Tongue (tissue), 2 donors: ENCODE results near the gene BRD3. TPM values are rescaled to one million over a fixed set of nuclear protein-coding genes. Genes with fewer than 3 reads are reported as not detected.
"Not testable (repeated sequence)": the region's sequence is repeated elsewhere in the genome, so short reads cannot be mapped to it uniquely, and the experiment has no call there.

Source experiments
- DNase-seq: peaks from one replicate; pipeline ENCODE4 v3.0.0-alpha.2; 2015
- total RNA-seq: library from RNA; depleted of rRNA; stranded (reverse); fragments of >200 nt; gene quantifications from one replicate; pipeline ENCODE4 v1.2.3, GENCODE V29; 2014

The BRD3 gene
- total RNA-seq, 1 donor from 2014 or later, result 34.8 TPM

- DNase-seq, result no peak
Measured at GRCh38 chr9:133991214-133991921, 76.5 kb downstream of the BRD3 start.

GRCh38 chr9:133990366-133991213 is 77.2 kb downstream of the BRD3 start:
- DNase-seq, result no peak

GRCh38 chr9:133989625-133990365 is 78.0 kb downstream of the BRD3 start:
- DNase-seq, result no peak

GRCh38 chr9:133988771-133989170 is 79.1 kb downstream of the BRD3 start:
- not testable (repeated sequence) for DNase-seq

- no peak for DNase-seq
Measured at GRCh38 chr9:133987946-133988665, 79.7 kb downstream of the BRD3 start.

- DNase-seq, result no peak
Measured at GRCh38 chr9:133987446-133987788, 80.4 kb downstream of the BRD3 start.

GRCh38 chr9:133986774-133987445 is 80.9 kb downstream of the BRD3 start:
- no peak for DNase-seq

GRCh38 chr9:133986061-133986460 is 81.8 kb downstream of the BRD3 start:
- no peak for DNase-seq

- DNase-seq, result no peak
Measured at GRCh38 chr9:133982971-133983720, 84.7 kb downstream of the BRD3 start.

- no peak for DNase-seq
Measured at GRCh38 chr9:133981958-133982681, 85.7 kb downstream of the BRD3 start.

GRCh38 chr9:133981589-133981957 is 86.3 kb downstream of the BRD3 start:
- no peak for DNase-seq

- no peak for DNase-seq
Measured at GRCh38 chr9:133980864-133981588, 86.8 kb downstream of the BRD3 start.

Other genes starting within 250 kb of the BRD3 start
- 15.7 TPM for gene VAV2, start 75.7 kb downstream of the BRD3 start, total RNA-seq
- 11.1 TPM for gene BRD3OS, start 42.5 kb downstream of the BRD3 start, total RNA-seq
- gene WDR5, start 68.1 kb upstream of the BRD3 start, total RNA-seq, result 37.5 TPM
- gene RNU6ATAC, start 96.5 kb upstream of the BRD3 start, total RNA-seq, result not detected